Kasumi-1 (cell line): Measurements from ENCODE around the gene CDON.
"Not testable (repeated sequence)": the region's sequence is repeated elsewhere in the genome, so short reads cannot be mapped to it uniquely, and the experiment has no call there.

Experiments used
- DNase-seq, 2 experiments: peaks; one replicate each; lab custom pipeline; 2025; lab: John Stamatoyannopoulos, UW

The CDON gene

GRCh38 chr11:126046570-126047195, 16.0 kb downstream of the CDON start:
- DNase-seq: no peak

GRCh38 chr11:126039485-126040271, 23.0 kb downstream of the CDON start:
- DNase-seq: no peak

GRCh38 chr11:126035718-126036117, 26.9 kb downstream of the CDON start:
- DNase-seq: no peak

- no peak for DNase-seq
Measured at GRCh38 chr11:126034933-126035425, 27.7 kb downstream of the CDON start.

- DNase-seq: no peak
Measured at GRCh38 chr11:126034039-126034932, 28.4 kb downstream of the CDON start.

GRCh38 chr11:126032375-126032774, 30.3 kb downstream of the CDON start:
- no peak for DNase-seq

- no peak for DNase-seq
Measured at GRCh38 chr11:126029805-126030204, 32.9 kb downstream of the CDON start.

- no peak for DNase-seq
Measured at GRCh38 chr11:126029237-126029636, 33.4 kb downstream of the CDON start.

- not testable (repeated sequence) for DNase-seq
Measured at GRCh38 chr11:126028534-126028933, 34.1 kb downstream of the CDON start.

GRCh38 chr11:126026579-126026978, 36.1 kb downstream of the CDON start:
- DNase-seq: no peak

- no peak for DNase-seq
Measured at GRCh38 chr11:126025822-126026221, 36.8 kb downstream of the CDON start.

- DNase-seq: no peak
Measured at GRCh38 chr11:126024123-126024522, 38.5 kb downstream of the CDON start.

GRCh38 chr11:126012852-126013251, 49.8 kb downstream of the CDON start:
- no peak for DNase-seq

GRCh38 chr11:126011754-126012153, 50.9 kb downstream of the CDON start:
- DNase-seq: no peak

- DNase-seq: no peak
Measured at GRCh38 chr11:126011265-126011664, 51.4 kb downstream of the CDON start.

- DNase-seq: no peak
Measured at GRCh38 chr11:126008956-126009355, 53.7 kb downstream of the CDON start.

- DNase-seq: no peak
Measured at GRCh38 chr11:126007238-126007637, 55.4 kb downstream of the CDON start.

GRCh38 chr11:126006068-126006467, 56.6 kb downstream of the CDON start:
- no peak for DNase-seq

GRCh38 chr11:126002181-126002580, 60.5 kb downstream of the CDON start:
- no peak for DNase-seq

GRCh38 chr11:125999234-125999880, 63.3 kb downstream of the CDON start:
- DNase-seq: no peak

GRCh38 chr11:125998267-125998666, 64.4 kb downstream of the CDON start:
- DNase-seq: no peak

- DNase-seq: no peak
Measured at GRCh38 chr11:125995313-125995712, 67.4 kb downstream of the CDON start.
